HG02884 (cell line): ENCODE measurements around the gene RPL10A.
A peak's percentile ranks its signal among the peaks of the same experiment; 100 is the strongest.

Experiments used
- ATAC-seq: cut with Tn5 transposase; IDR thresholded peaks from one replicate; pipeline ENCODE4 v1.9.1; 2021; ENCODE audit warnings: mild to moderate bottlenecking, moderate library complexity; ENCODE audit not compliant: unreplicated experiment

The RPL10A gene

GRCh38 chr6:35448191-35448590 lies 20.0 kb upstream of the RPL10A start:
- no peak for ATAC-seq

- no peak for ATAC-seq
Measured at GRCh38 chr6:35449287-35449881, 18.8 kb upstream of the RPL10A start.

GRCh38 chr6:35451354-35452182 lies 16.6 kb upstream of the RPL10A start:
- no peak for ATAC-seq

DNA sequence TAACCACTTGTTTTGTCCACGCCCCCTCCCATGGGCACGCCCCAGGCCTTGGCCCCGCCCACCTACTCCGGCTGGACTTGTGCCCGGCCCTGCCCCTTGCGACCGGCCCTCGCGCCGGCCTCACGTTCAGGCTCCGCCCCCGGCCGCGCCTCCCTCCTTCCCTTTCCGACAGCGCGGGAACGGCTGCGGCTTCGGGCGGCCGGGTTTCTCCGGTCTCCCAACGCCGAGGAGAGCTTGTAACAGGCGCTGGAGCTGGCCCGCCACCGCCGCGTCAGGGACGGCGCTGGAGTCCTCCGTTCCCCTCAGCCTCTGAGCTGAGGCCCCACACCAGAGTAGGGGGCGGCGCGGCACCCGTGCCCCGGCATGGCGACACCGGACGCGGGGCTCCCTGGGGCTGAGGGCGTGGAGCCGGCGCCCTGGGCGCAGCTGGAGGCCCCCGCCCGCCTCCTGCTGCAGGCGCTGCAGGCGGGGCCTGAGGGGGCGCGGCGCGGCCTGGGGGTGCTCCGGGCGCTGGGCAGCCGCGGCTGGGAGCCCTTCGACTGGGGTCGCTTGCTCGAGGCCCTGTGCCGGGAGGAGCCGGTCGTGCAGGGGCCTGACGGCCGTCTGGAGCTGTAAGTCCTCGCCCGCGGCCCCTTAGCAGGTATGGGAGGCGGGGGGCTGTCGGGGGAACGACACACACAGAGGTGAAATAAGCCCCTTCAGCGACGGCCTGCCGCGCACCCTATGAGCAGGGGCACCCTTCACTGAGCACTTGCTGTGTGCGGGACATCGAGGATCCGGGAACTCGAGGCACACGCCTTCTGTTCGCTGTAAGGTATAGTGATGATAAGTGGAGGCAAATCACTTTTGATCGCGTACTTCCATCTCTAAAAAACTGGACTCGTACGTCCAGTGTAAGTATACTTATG lies 15.8 kb upstream of the RPL10A start, which contains the start of gene FANCE:
TSS of gene FANCE (plus strand) at position 156 of the 908 bp plus-strand sequence. CDS start at position 364, 208 bp downstream.
- ATAC-seq: peak; percentile 85

GRCh38 chr6:35453236-35453635 lies 15.0 kb upstream of the RPL10A start:
- ATAC-seq: no peak

DNA sequence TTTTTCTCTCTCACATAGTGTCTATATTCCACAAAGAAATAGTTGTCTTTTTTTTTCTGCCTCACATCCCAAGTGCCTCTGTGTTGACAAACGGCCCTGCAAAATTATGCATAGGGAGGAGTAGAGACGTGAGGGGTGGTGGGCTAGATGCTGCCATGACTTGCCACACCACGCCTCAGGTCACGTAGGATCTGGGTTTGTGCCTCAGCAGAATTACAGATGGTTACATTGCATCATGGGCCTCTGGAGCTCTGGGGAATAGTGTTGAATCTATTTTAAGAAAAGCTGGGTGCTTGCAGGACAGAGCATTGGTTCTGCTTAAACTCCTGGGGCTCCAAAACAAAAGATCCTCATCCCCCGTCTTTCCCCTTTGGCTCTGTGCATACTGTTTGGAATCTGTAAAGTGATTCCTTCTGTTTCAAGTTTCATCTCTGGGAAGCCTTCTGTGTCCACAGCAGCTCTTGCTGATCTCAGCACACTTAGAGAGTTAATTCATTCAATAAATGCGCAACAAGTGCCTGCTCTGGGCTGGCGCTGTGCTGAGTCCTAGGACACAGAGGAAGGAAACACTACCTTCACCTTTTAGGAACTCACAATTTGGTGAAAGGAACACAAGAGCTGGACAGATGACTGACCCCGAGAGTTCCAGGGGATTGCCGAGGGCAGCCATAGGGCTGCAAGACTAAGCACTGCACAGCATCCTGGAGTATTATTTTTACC lies 13.7 kb upstream of the RPL10A start:
- ATAC-seq: no peak

DNA sequence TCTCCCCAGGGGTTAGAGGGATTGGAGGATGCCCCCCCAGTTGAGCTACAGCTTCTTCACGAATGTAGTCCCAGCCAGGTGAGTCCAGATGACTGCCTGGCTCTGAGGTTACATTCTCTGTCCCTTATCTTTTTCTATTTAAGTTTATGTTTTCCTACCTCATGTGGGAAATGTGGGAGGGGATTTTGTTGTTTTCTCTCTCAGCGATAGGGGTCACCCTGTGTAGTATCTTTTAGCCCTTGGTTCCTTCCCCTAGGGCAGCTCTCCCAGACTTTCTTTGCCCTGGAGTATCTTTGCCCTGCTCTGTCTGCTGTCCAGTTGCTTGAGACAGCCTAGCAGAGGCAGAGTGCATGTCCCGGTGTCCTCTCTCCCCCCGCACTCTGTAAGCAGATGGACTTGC lies 10.3 kb upstream of the RPL10A start:
- no peak for ATAC-seq

GRCh38 chr6:35461270-35461669 lies 6.9 kb upstream of the RPL10A start:
- ATAC-seq: no peak

DNA sequence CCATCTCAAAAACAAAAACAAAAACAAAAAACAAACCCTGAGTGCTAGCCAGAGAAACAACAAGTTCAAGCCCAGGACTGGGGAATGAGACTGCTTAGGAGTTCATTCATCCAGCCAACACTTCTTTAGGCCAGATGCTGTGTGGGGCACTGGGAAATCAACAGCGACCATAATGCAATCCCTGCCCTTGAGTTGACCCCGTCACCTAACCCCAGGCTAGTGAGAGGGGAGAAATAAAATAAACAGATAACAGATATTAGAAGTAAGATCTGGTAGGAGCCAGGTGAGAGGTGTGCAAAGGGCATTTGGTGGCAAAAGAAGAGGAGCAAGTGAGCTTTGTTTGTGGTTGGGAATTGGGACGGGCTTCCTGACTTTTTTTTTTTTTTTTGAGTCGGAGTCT lies 4.9 kb upstream of the RPL10A start:
- no peak for ATAC-seq

- ATAC-seq: no peak
Measured at GRCh38 chr6:35465646-35466045, 2.6 kb upstream of the RPL10A start.

- no peak for ATAC-seq
Measured at GRCh38 chr6:35468980-35469750, 964 bp downstream of the RPL10A start.

GRCh38 chr6:35469751-35470662 lies 1.8 kb downstream of the RPL10A start:
- ATAC-seq: no peak

DNA sequence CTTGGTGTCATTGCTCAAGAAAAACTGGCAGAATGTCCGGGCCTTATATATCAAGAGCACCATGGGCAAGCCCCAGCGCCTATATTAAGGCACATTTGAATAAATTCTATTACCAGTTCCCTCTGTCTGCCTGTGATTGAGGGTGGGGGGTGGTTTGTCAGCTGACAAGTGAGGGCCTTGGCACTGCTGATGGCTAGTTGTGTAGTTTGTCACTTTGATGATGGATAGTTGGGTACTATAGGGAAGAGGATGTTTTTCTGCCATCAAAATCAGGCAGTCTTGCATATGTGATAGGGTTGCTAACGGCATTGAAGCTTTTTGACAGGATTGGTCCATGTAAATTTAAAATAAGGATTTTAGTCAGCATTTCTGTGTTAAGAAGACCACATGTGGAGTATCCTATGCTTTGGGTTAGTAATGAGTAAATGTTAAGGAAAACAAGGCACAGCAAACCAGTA lies 2.5 kb downstream of the RPL10A start:
- ATAC-seq: no peak

DNA sequence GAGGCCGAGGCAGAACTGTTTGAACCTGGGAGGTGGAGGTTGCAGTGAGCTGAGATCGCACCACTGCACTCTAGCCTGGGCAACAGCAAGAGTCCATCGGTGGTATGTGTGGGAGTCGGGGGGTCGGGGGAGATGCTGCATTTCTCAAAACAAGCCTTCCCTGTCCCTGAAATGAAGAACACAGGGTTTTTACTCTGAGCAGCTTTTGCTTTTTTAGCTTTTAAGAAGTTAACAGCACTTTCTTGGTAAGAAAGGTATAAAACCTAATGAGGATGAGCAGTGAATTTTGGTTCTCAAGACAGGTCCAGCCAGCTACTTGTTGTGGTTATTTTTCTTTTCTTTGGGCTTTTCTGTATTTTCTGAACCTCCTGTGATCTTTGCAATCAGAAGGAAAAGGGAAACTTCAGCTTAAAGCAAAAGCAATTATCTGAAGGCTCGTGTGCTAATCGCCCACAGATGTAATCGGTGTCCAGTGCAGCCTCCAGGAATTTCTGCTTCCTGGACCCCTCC lies 3.7 kb downstream of the RPL10A start:
- no peak for ATAC-seq

- no peak for ATAC-seq
Measured at GRCh38 chr6:35473075-35473849, 5.1 kb downstream of the RPL10A start.

DNA sequence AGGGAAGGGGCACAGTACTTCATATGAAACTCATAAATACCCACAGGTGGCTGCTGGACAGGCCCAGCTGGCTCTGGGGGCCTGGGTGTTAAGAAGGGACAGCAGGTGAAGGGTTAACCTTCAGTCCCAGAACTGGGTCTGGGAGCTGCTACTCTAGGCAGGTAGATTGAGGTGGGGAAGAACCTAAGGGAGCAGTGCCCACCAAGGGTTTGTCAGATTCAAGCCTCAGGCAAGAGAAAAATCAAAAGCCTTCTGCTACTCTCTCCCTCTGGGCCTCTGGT lies 5.6 kb downstream of the RPL10A start:
- no peak for ATAC-seq

- ATAC-seq: no peak
Measured at GRCh38 chr6:35474131-35474941, 6.1 kb downstream of the RPL10A start.
